GM10847 (cell line): Measurements from ENCODE around the gene PYDC2.

Experiments used
- POLR2A ChIP-seq: IDR thresholded peaks from 2 replicates; pipeline ENCODE4 v1.6.1; 2011; ENCODE audit not compliant: insufficient read length; ENCODE audit errors: extremely low read depth

The PYDC2 gene

GRCh38 chr3:191461113-191461595 is at the start of gene PYDC2:
Gene PYDC2 (plus strand): TSS chr3:191461163. CDS start chr3:191461163, 0 bp downstream.
- no peak for TF ChIP-seq POLR2A

GRCh38 chr3:191412759-191413158 is 48.2 kb upstream of the PYDC2 start:
- TF ChIP-seq POLR2A = no peak

- no peak for TF ChIP-seq POLR2A
Observed at GRCh38 chr3:191414286-191414685, 46.7 kb upstream of the PYDC2 start.

GRCh38 chr3:191414732-191415131 is 46.2 kb upstream of the PYDC2 start:
- TF ChIP-seq POLR2A = no peak

- TF ChIP-seq POLR2A = no peak
Observed at GRCh38 chr3:191415566-191415965, 45.4 kb upstream of the PYDC2 start.

- no peak for TF ChIP-seq POLR2A
Observed at GRCh38 chr3:191417457-191417729, 43.6 kb upstream of the PYDC2 start.

GRCh38 chr3:191420771-191421170 is 40.2 kb upstream of the PYDC2 start:
- no peak for TF ChIP-seq POLR2A

- TF ChIP-seq POLR2A = no peak
Observed at GRCh38 chr3:191424881-191425280, 36.1 kb upstream of the PYDC2 start.

GRCh38 chr3:191425322-191425734 is 35.6 kb upstream of the PYDC2 start:
- TF ChIP-seq POLR2A = no peak

- no peak for TF ChIP-seq POLR2A
Observed at GRCh38 chr3:191426311-191426710, 34.7 kb upstream of the PYDC2 start.

- TF ChIP-seq POLR2A = no peak
Observed at GRCh38 chr3:191428177-191428576, 32.8 kb upstream of the PYDC2 start.

- TF ChIP-seq POLR2A = no peak
Observed at GRCh38 chr3:191430103-191430502, 30.9 kb upstream of the PYDC2 start.

GRCh38 chr3:191431160-191431822 is 29.7 kb upstream of the PYDC2 start:
- TF ChIP-seq POLR2A = no peak

GRCh38 chr3:191432162-191432561 is 28.8 kb upstream of the PYDC2 start:
- TF ChIP-seq POLR2A = no peak

GRCh38 chr3:191434024-191434423 is 26.9 kb upstream of the PYDC2 start:
- TF ChIP-seq POLR2A = no peak

- TF ChIP-seq POLR2A = no peak
Observed at GRCh38 chr3:191435981-191436380, 25.0 kb upstream of the PYDC2 start.

GRCh38 chr3:191438150-191438814 is 22.7 kb upstream of the PYDC2 start:
- TF ChIP-seq POLR2A = no peak
